HG02623 (cell line): ENCODE results near the gene CHGA.

Experiments
- ATAC-seq: cut with Tn5 transposase; IDR thresholded peaks from one replicate; pipeline ENCODE4 v1.9.1; 2021; ENCODE audit warnings: moderate library complexity; ENCODE audit not compliant: unreplicated experiment

Gene CHGA, protein sequence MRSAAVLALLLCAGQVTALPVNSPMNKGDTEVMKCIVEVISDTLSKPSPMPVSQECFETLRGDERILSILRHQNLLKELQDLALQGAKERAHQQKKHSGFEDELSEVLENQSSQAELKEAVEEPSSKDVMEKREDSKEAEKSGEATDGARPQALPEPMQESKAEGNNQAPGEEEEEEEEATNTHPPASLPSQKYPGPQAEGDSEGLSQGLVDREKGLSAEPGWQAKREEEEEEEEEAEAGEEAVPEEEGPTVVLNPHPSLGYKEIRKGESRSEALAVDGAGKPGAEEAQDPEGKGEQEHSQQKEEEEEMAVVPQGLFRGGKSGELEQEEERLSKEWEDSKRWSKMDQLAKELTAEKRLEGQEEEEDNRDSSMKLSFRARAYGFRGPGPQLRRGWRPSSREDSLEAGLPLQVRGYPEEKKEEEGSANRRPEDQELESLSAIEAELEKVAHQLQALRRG

GRCh38 chr14:92922883-92923743, at the start of gene CHGA:
Gene CHGA, plus strand, starts transcription at chr14:92923150. Its CDS starts 210 bp downstream, at chr14:92923360.
- ATAC-seq: no peak

GRCh38 chr14:92874962-92875661, 47.8 kb upstream of the CHGA start:
- no peak for ATAC-seq

- no peak for ATAC-seq
Measured at GRCh38 chr14:92877757-92878431, 45.1 kb upstream of the CHGA start.

DNA sequence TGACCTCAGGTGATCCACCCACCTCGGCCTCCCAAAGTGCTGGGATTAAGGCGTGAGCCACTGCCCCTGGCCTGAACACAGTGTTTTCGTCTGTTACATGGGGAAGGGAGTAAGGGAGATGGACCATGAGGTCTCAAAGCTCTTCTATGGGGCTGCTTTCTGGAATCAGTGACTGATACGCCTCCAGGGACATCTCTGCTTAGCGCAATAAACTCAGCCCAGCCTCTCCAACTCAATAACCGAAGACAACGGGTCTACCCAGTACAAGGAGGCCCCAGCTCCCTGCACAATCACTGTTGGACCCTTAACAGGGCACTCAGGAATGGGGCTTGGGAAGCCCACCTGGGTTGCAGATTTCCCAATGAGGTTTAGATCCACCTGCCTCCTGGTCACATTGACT, 42.6 kb upstream of the CHGA start:
- no peak for ATAC-seq

DNA sequence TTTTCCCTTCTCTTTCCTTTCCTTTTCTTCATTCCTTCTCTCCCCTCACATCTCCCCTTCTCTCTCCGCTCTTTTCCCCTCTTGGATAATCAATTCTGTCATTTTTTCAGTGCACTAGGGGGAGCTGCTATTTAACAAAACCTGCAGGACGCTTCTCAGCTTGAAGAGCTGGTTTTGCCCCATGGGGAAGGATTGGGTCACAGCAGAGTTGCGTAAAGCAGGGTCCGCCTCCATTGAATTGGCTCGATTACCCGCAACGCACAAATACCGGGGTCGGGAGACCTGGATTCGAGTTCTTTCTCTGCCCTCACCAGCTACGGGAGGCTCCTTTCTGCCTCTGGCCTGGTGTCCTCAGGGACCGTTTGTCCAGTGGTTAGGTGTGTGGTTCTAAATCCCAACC, 42.1 kb upstream of the CHGA start:
- ATAC-seq: no peak

- no peak for ATAC-seq
Measured at GRCh38 chr14:92883066-92883465, 39.9 kb upstream of the CHGA start.

DNA sequence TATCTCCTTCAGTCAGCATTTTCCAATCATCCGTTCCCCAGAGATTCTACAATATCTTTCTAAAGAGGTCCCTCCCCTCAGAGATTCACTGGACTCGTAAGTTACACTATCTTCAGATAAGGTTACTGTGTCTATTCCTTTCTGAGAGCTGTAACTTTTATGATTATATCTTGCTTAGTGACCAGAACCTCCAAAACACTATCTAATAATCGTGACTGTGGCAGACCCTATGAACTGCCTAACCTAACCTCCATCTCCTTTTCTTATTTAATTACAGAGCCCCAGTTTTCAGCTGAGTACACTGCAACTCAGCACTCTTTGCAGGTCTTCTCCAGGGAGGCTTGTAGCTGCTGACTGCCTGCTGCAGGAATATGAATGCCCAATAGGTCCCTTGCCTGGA, 38.5 kb upstream of the CHGA start:
- no peak for ATAC-seq

GRCh38 chr14:92885279-92886061, 37.5 kb upstream of the CHGA start:
- no peak for ATAC-seq

- no peak for ATAC-seq
Measured at GRCh38 chr14:92886337-92886736, 36.6 kb upstream of the CHGA start.

DNA sequence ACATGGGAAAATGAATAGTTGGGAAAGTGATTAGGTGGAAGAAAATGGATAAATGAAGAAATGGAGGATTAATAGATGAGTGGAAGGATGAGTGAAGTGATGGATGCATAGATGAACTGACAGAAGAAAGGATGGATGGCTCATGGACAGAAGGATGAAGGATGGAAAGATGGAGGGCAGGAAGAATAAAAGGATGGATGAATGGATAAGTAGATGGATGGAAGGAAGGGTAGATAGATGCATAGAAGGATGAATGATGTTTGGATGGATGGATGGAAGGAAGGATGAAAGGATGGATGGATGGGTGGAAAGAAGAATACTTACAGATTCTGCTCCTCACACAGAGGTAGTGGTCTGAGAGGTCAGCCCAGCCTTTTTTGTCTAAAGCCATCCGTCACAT, 35.8 kb upstream of the CHGA start:
- no peak for ATAC-seq

DNA sequence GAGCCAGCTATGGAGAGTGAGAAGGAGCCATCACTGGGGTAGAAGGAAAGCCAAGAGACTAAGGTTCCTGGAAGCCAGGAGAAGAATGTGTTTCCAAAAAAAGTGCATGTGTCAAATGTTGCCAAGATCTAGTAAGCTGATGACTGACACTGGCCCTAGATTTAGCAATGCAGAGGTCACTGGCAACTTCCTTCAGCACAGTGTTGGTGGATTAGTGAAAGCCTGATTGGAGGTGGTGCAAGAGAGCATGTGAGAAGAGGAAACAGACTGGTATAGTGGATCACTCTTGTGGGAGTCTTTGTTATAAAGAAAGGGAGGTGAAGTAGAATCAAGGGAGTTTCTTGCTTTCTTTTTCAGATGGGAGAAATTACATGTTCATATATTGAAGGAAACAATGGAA, 34.1 kb upstream of the CHGA start:
- ATAC-seq: no peak

GRCh38 chr14:92890830-92891588, 31.9 kb upstream of the CHGA start:
- no peak for ATAC-seq

GRCh38 chr14:92892589-92892988, 30.4 kb upstream of the CHGA start:
- ATAC-seq: no peak

DNA sequence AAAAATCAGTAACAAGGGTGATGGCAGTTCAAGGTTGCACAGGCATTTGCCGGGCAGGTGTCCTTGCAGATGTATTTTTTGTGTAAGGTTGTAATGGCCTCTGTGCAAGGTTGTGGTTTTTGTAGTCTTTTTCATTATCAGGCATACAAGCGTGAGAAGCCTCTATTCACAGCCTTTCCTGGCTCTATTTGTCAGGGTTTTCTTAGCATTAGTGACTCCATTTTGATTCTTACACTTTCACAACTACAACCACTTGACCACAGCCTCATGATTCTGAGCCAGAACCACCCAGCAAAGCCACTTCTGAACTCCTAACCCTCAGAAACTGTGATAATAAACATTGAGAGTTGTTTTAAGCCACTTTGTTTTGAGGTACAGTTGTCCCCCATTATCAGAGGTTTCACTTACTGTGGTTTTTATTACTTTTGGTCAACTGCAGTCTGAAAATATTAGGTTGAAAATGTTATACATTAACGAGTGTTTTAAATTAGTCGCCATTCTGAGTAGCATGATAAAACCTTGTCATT, 27.5 kb upstream of the CHGA start:
- no peak for ATAC-seq

DNA sequence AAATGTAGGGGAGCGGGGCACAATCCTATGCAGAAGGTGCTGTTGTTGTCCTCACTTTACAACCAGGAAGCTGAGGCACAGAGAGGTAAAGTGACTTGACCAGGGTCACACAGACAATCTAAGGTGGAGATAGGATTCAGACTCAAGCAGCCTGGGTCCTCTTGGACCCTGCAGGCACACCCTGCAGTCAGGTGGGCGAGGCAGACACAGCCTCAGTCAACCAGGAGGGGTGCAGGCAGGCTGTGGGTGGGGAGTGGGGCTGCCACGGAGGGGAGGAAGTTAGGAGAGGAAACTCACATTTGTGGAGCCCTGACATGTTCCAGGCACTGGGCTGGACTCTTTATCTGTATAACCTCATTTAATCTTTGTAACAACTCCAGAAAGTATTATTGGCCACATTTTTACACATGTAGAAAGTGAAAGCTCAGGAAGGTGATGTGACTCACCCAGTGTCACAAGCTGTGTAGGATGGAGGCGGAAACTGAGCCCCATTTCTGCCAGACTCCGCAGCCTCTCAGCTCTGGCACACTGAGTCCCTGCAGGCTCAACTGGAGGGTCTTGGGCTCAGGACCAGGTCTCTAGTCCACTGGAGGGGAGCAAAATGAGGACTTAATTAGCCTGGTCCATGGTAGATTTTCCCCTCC, 24.9 kb upstream of the CHGA start:
- no peak for ATAC-seq

GRCh38 chr14:92898566-92899131, 24.3 kb upstream of the CHGA start:
- no peak for ATAC-seq

- no peak for ATAC-seq
Measured at GRCh38 chr14:92900660-92901059, 22.3 kb upstream of the CHGA start.

DNA sequence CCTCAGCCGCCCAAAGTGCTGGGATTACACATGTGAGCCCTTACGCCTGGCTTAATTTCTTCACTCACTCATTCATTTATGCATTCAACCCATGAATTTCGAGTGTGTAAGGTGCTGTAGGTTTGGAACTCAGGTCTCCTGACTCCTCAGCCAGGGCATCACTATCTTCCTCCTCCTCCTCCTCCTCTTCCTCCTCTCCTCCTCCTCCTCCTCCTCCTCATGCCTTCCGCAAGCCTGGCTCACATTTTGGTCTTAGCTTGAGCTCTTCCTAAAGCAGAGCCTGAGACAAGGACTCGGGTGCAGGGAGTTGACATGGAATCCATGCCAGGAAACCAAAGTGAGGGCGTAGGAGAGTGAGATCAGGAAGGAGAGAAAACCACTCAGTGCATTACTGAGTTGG, 20.8 kb upstream of the CHGA start:
- no peak for ATAC-seq
